ENCODE measurements around the gene STRC.
"Not testable (repeated sequence)": the region's sequence is repeated elsewhere in the genome, so short reads cannot be mapped to it uniquely, and the experiment has no call there.

GRCh38 chr15:43593328-43594190 lies 25.0 kb downstream of the STRC start, which contains the start of gene CKMT1B:
- TF ChIP-seq CTCF (IDR thresholded peaks at IDR 0.05; ENCODE audit: extremely low read depth in 1 of 2, insufficient read depth in 1 of 2, low read depth in 1 of 2, low read length in 2 of 2); POLR2A (IDR thresholded peaks at IDR 0.05; ENCODE audit: low read depth, low read length); MYC (IDR thresholded peaks at IDR 0.05; ENCODE audit: low read depth, low read length); EZH2 (IDR thresholded peaks at IDR 0.05; ENCODE audit: borderline replicate concordance, low read depth, low read length, severe bottlenecking): not testable (repeated sequence)
- TF ChIP-seq, protein P1, sequence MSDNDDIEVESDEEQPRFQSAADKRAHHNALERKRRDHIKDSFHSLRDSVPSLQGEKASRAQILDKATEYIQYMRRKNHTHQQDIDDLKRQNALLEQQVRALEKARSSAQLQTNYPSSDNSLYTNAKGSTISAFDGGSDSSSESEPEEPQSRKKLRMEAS (IDR thresholded peaks at IDR 0.05; ENCODE audit: insufficient read depth, insufficient read length) = not testable (repeated sequence)

All from endothelial cell of umbilical vein (primary cell).